NOMO-1 (cell line): Measurements from ENCODE around the gene ZNF764.

Experiments
- DNase-seq, 2 experiments: peaks; one replicate each; lab custom pipeline; 2025; ENCODE audit not compliant: unreplicated experiment in 2 of 2; lab: John Stamatoyannopoulos, UW

The ZNF764 gene

GRCh38 chr16:30570636-30571444 lies 12.7 kb upstream of the ZNF764 start:
- DNase-seq, result no peak

GRCh38 chr16:30569746-30570635 lies 11.8 kb upstream of the ZNF764 start:
- no peak for DNase-seq

GRCh38 chr16:30569281-30569680 lies 11.1 kb upstream of the ZNF764 start:
- DNase-seq, result no peak

- peak; percentile 65 to 96 for DNase-seq
Observed at GRCh38 chr16:30567991-30568638, 9.9 kb upstream of the ZNF764 start.

GRCh38 chr16:30567160-30567990 lies 9.2 kb upstream of the ZNF764 start:
- DNase-seq, result no peak

GRCh38 chr16:30566531-30566930 lies 8.4 kb upstream of the ZNF764 start:
- no peak for DNase-seq

- no peak for DNase-seq
Observed at GRCh38 chr16:30565984-30566383, 7.8 kb upstream of the ZNF764 start.

GRCh38 chr16:30565526-30565925 lies 7.4 kb upstream of the ZNF764 start:
- no peak for DNase-seq

GRCh38 chr16:30562021-30562420 lies 3.8 kb upstream of the ZNF764 start:
- DNase-seq, result no peak

- no peak for DNase-seq
Observed at GRCh38 chr16:30561089-30561816, 3.1 kb upstream of the ZNF764 start.

GRCh38 chr16:30559690-30560089 lies 1.5 kb upstream of the ZNF764 start:
- DNase-seq, result peak; percentile 27 to 53

- no peak for DNase-seq
Observed at GRCh38 chr16:30558789-30559377, 709 bp upstream of the ZNF764 start.

GRCh38 chr16:30557707-30557956 lies 542 bp downstream of the ZNF764 start:
- no peak for DNase-seq

- DNase-seq, result no peak
Observed at GRCh38 chr16:30556125-30556473, 2.1 kb downstream of the ZNF764 start.

- DNase-seq, result no peak
Observed at GRCh38 chr16:30555315-30556124, 2.7 kb downstream of the ZNF764 start.

- no peak for DNase-seq
Observed at GRCh38 chr16:30554557-30555314, 3.4 kb downstream of the ZNF764 start.

- peak; percentile 10 to 26 for DNase-seq
Observed at GRCh38 chr16:30553393-30553899, 4.7 kb downstream of the ZNF764 start.

- DNase-seq, result no peak
Observed at GRCh38 chr16:30552956-30553355, 5.2 kb downstream of the ZNF764 start.
